ENCODE measurements around the gene MLH3. TPM values are rescaled to one million over a fixed set of nuclear protein-coding genes. Genes with fewer than 3 reads are reported as not detected.
A peak's percentile ranks its signal among the peaks of the same experiment; 100 is the strongest.

MLH3 gene
- total RNA-seq, 1 experiment from 2014 or later: 13.2 TPM

DNA sequence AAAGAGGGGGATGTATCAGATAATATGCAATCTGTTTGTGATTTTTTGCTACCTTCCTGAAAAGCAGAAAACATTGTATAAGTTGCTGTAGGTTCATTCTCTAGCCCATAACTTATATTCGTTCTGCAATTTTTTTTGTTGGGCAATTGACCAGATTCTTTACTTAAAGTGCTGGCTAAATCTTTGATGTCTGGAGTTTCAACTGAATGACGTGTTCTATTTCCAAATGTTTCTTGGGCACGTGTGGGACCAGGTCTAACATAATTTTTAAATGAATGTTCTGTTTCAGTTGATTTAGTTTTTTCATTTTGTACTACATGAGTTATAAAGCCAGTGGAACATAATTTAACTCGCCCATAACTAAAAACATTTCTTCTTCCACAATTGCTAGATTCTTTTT is 3.8 kb downstream of the MLH3 start:
- H3K4me3 ChIP-seq (ENCODE audit: low read length): no peak overlapping the region
- H3K4me1 ChIP-seq (ENCODE audit: insufficient read depth, low read length): peaks cover 29% of the 10 kb centered on the region
- DNase-seq: no peak
- H3K27ac ChIP-seq (ENCODE audit: low read length): no peak overlapping the region
- H3K9me3 ChIP-seq (ENCODE audit: low read length): no peaks in the 10 kb centered on the region
- H2AFZ ChIP-seq (ENCODE audit: low read length): no peak overlapping the region
- peaks cover 14% of the 10 kb centered on the region; the same call in 1 of the 2 replicates for H3K36me3 ChIP-seq (ENCODE audit: low read depth, low read length)
- H3K79me2 ChIP-seq (ENCODE audit: low read length): peaks cover 58% of the 10 kb centered on the region
- no peak overlapping the region for H3K4me2 ChIP-seq (ENCODE audit: low read length)
- H4K20me1 ChIP-seq (ENCODE audit: low read length): no peaks in the 10 kb centered on the region
- BruUV-seq (replicated peaks): no TSS peak
- TF ChIP-seq EZH2phosphoT487 (IDR thresholded peaks at IDR 0.05; ENCODE audit: borderline replicate concordance, low read length): no peak
- no peak for TF ChIP-seq EZH2 (IDR thresholded peaks at IDR 0.05; ENCODE audit: low read length, unreplicated experiment)
- TF ChIP-seq, protein P1, sequence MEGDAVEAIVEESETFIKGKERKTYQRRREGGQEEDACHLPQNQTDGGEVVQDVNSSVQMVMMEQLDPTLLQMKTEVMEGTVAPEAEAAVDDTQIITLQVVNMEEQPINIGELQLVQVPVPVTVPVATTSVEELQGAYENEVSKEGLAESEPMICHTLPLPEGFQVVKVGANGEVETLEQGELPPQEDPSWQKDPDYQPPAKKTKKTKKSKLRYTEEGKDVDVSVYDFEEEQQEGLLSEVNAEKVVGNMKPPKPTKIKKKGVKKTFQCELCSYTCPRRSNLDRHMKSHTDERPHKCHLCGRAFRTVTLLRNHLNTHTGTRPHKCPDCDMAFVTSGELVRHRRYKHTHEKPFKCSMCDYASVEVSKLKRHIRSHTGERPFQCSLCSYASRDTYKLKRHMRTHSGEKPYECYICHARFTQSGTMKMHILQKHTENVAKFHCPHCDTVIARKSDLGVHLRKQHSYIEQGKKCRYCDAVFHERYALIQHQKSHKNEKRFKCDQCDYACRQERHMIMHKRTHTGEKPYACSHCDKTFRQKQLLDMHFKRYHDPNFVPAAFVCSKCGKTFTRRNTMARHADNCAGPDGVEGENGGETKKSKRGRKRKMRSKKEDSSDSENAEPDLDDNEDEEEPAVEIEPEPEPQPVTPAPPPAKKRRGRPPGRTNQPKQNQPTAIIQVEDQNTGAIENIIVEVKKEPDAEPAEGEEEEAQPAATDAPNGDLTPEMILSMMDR (conservative IDR thresholded peaks at IDR 0.05; ENCODE audit: low read depth, low read length): no peak
- no peak overlapping the region for H3K9ac ChIP-seq (ENCODE audit: low read length)
- POLR2A ChIA-PET (ENCODE audit: unreplicated experiment): no interaction called here
- ATAC-seq: no peak
- H3F3A ChIP-seq (ENCODE audit: low read length, unreplicated experiment): no peaks in the 10 kb centered on the region
- no peaks in the 10 kb centered on the region for H3K27me3 ChIP-seq (ENCODE audit: low read length)
- CTCF ChIA-PET: no interaction called here
- H3K9me2 ChIP-seq (replicated peaks; ENCODE audit: low read length): no peaks in the 10 kb centered on the region
- intact Hi-C loops (cut with micrococcal nuclease): no loop called here

DNA sequence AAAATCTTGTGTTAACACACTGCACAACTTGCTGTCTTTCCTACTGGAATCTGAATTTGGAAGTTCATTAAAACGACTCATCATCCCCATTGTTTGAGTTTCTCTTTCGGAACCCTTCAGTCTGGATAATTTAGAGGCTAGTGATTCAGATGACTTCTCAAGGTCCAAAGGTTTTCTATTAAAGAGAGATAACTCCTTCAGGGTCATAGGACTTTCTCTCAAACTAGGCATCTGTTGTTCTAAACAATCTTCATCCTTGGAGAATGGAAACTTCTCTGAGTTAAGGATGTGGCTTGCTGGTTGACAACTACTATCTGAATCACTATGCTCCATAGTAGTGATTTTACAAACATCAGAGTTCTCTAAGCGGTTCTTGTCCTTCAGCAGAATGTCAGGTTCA is 4.4 kb downstream of the MLH3 start:
- H2AFZ ChIP-seq (ENCODE audit: low read length): no peak overlapping the region
- no peak overlapping the region for H3K9ac ChIP-seq (ENCODE audit: low read length)
- peaks cover 58% of the 10 kb centered on the region for H3K79me2 ChIP-seq (ENCODE audit: low read length)
- ATAC-seq (no peak), DNase-seq (peak; percentile 25)
- no peaks in the 10 kb centered on the region for H3K27me3 ChIP-seq (ENCODE audit: low read length)
- no peaks in the 10 kb centered on the region for H3K9me3 ChIP-seq (ENCODE audit: low read length)
- no TSS peak for BruUV-seq (replicated peaks)
- no peaks in the 10 kb centered on the region for H4K20me1 ChIP-seq (ENCODE audit: low read length)
- TF ChIP-seq EZH2phosphoT487 (IDR thresholded peaks at IDR 0.05; ENCODE audit: borderline replicate concordance, low read length): no peak
- TF ChIP-seq, protein P1 (conservative IDR thresholded peaks at IDR 0.05; ENCODE audit: low read depth, low read length): no peak
- no peak for TF ChIP-seq EZH2 (IDR thresholded peaks at IDR 0.05; ENCODE audit: low read length, unreplicated experiment)
- intact Hi-C loops (cut with micrococcal nuclease): no loop called here
- H3K4me2 ChIP-seq (ENCODE audit: low read length): no peak overlapping the region
- H3K9me2 ChIP-seq (replicated peaks; ENCODE audit: low read length): no peaks in the 10 kb centered on the region
- H3K36me3 ChIP-seq (ENCODE audit: low read depth, low read length): peaks cover 14% of the 10 kb centered on the region; the same call in 1 of the 2 replicates
- H3K4me3 ChIP-seq (ENCODE audit: low read length): no peak overlapping the region
- ChIA-PET CTCF (no interaction called here), POLR2A (ENCODE audit: unreplicated experiment) (no interaction called here)
- no peaks in the 10 kb centered on the region for H3F3A ChIP-seq (ENCODE audit: low read length, unreplicated experiment)
- H3K4me1 ChIP-seq (ENCODE audit: insufficient read depth, low read length): peaks cover 35% of the 10 kb centered on the region
- no peak overlapping the region for H3K27ac ChIP-seq (ENCODE audit: low read length)

GRCh38 chr14:75046275-75046674 is 5.0 kb downstream of the MLH3 start:
- intact Hi-C loops (cut with micrococcal nuclease): no loop called here
- no peak overlapping the region for H3K4me3 ChIP-seq (ENCODE audit: low read length)
- ATAC-seq: no peak
- CTCF ChIA-PET: no interaction called here
- H3K4me2 ChIP-seq (ENCODE audit: low read length): no peak overlapping the region
- H2AFZ ChIP-seq (ENCODE audit: low read length): no peak overlapping the region
- H4K20me1 ChIP-seq (ENCODE audit: low read length): no peaks in the 10 kb centered on the region
- H3K9me2 ChIP-seq (replicated peaks; ENCODE audit: low read length): no peaks in the 10 kb centered on the region
- H3K9ac ChIP-seq (ENCODE audit: low read length): no peak overlapping the region
- H3K27me3 ChIP-seq (ENCODE audit: low read length): no peaks in the 10 kb centered on the region
- no peak for DNase-seq
- peaks cover 58% of the 10 kb centered on the region for H3K79me2 ChIP-seq (ENCODE audit: low read length)
- POLR2A ChIA-PET (ENCODE audit: unreplicated experiment): no interaction called here
- H3K27ac ChIP-seq (ENCODE audit: low read length): no peak overlapping the region
- H3K4me1 ChIP-seq (ENCODE audit: insufficient read depth, low read length): peaks cover 41% of the 10 kb centered on the region
- no peaks in the 10 kb centered on the region for H3K9me3 ChIP-seq (ENCODE audit: low read length)
- H3F3A ChIP-seq (ENCODE audit: low read length, unreplicated experiment): no peaks in the 10 kb centered on the region
- H3K36me3 ChIP-seq (ENCODE audit: low read depth, low read length): peaks cover 14% of the 10 kb centered on the region; the same call in 1 of the 2 replicates
- TF ChIP-seq EZH2 (IDR thresholded peaks at IDR 0.05; ENCODE audit: low read length, unreplicated experiment): no peak
- TF ChIP-seq, protein P1 (conservative IDR thresholded peaks at IDR 0.05; ENCODE audit: low read depth, low read length): no peak
- TF ChIP-seq EZH2phosphoT487 (IDR thresholded peaks at IDR 0.05; ENCODE audit: borderline replicate concordance, low read length): no peak
- no TSS peak for BruUV-seq (replicated peaks)
